SU-DHL-6 (cell line): ENCODE results near the gene EDEM3.

Source experiments
- CTCF ChIP-seq: fragments of 200-600 bp; sonication (generic); IDR thresholded peaks from one replicate; pipeline ENCODE4 v1.5.1; 2017; ENCODE audit warnings: antibody characterized with exemption, mild to moderate bottlenecking, low read length, moderate library complexity; ENCODE audit not compliant: insufficient read depth, poor library complexity, severe bottlenecking
- EZH2phosphoT487 ChIP-seq: fragments of 200-600 bp; sonication (generic), shearing (Covaris generic); conservative IDR thresholded peaks from 2 replicates; pipeline ENCODE4 v1.6.1; 2018; ENCODE audit warnings: mild to moderate bottlenecking, antibody characterized with exemption, low read length, moderate library complexity, mixed read lengths

- TF ChIP-seq CTCF (no peak), EZH2phosphoT487 (no peak)
Measured at GRCh38 chr1:184672013-184672726, 82.5 kb downstream of the EDEM3 start.
